H1 (cell line): ENCODE measurements around the gene GLYR1.

ENCODE experiments used
- EP300 ChIP-seq, 2 experiments: IDR thresholded peaks; 1 replicate in 1 of 2; 2 replicates in 1 of 2; pipeline ENCODE4 v1.6.1; 2011 to 2012; ENCODE audit warnings: low read depth in 2 of 2, low read length in 2 of 2, mild to moderate bottlenecking in 2 of 2, borderline replicate concordance in 1 of 2, inconsistent platforms in 1 of 2, moderate library complexity in 1 of 2
- RAD21 ChIP-seq, 2 experiments: IDR thresholded peaks in 1 of 2; conservative IDR thresholded peaks in 1 of 2; 2 replicates each; pipeline ENCODE4 v1.6.1; 2011; ENCODE audit warnings: low read depth in 2 of 2, low read length in 2 of 2, improper control_type of control experiment in 1 of 2, inconsistent platforms in 1 of 2, mild to moderate bottlenecking in 1 of 2, moderate library complexity in 1 of 2
- TF ChIP-seq, protein P1 (sequence below), 3 experiments: IDR thresholded peaks; 1 replicate in 2 of 3; 2 replicates in 1 of 3; pipeline versions ENCODE4 v1.5.1 to v1.6.1; 2011; ENCODE audit warnings: low read length in 3 of 3, mild to moderate bottlenecking in 3 of 3, inconsistent platforms in 2 of 3, low read depth in 1 of 3, moderate library complexity in 1 of 3; ENCODE audit not compliant: insufficient read depth in 1 of 3; ENCODE audit errors: control extremely low read depth in 1 of 3

DNA sequence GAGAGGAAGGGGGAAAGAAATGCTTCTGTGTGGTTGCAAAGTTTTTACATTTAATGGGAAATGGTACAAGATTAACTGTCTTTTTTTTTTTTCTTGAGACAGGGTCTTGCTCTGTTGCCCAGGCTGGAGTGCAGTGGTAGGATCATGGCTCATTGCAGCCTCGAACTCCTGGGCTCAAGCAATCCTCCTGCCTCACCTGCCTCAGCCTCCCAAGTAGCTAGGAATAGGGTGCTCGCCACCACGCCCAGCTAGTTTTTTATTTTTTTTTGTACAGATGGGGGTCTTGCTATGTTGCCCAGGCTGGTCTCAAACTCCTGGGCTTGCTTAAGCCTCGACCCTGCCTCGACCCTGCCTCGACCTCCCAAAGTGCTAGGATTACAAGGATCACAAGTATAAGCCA, 40.8 kb downstream of the GLYR1 start:
- TF ChIP-seq EP300 (IDR thresholded peaks at IDR 0.05; ENCODE audit: borderline replicate concordance in 1 of 2, low read depth in 2 of 2, low read length in 2 of 2) = no peak
- TF ChIP-seq, protein P1, sequence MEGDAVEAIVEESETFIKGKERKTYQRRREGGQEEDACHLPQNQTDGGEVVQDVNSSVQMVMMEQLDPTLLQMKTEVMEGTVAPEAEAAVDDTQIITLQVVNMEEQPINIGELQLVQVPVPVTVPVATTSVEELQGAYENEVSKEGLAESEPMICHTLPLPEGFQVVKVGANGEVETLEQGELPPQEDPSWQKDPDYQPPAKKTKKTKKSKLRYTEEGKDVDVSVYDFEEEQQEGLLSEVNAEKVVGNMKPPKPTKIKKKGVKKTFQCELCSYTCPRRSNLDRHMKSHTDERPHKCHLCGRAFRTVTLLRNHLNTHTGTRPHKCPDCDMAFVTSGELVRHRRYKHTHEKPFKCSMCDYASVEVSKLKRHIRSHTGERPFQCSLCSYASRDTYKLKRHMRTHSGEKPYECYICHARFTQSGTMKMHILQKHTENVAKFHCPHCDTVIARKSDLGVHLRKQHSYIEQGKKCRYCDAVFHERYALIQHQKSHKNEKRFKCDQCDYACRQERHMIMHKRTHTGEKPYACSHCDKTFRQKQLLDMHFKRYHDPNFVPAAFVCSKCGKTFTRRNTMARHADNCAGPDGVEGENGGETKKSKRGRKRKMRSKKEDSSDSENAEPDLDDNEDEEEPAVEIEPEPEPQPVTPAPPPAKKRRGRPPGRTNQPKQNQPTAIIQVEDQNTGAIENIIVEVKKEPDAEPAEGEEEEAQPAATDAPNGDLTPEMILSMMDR (IDR thresholded peaks at IDR 0.05; ENCODE audit: control extremely low read depth in 1 of 3, insufficient read depth in 1 of 3, low read depth in 1 of 3, low read length in 3 of 3) = no peak
- TF ChIP-seq RAD21 (IDR thresholded peaks at IDR 0.05 in 1 of 2, conservative IDR thresholded peaks at IDR 0.05 in 1 of 2; ENCODE audit: low read depth in 2 of 2, low read length in 2 of 2) = no peak
